Middle frontal gyrus (tissue), 1 donor: Measurements from ENCODE around the gene WNT5A.

Source experiments
- DNase-seq: peaks from one replicate; pipeline ENCODE4 v3.0.0-alpha.2; 2015; ENCODE audit warnings: low spot score; ENCODE audit errors: extremely low spot score

Gene WNT5A

GRCh38 chr3:55452886-55453285, 34.2 kb downstream of the WNT5A start:
- no peak for DNase-seq

- no peak for DNase-seq
These were observed 37.6 kb downstream of the WNT5A start for GRCh38 chr3:55449527-55449926.

GRCh38 chr3:55446850-55447249, 40.3 kb downstream of the WNT5A start:
- DNase-seq: no peak

- no peak for DNase-seq
These were observed 41.6 kb downstream of the WNT5A start for GRCh38 chr3:55445551-55445950.

GRCh38 chr3:55443346-55443745, 43.8 kb downstream of the WNT5A start:
- DNase-seq: no peak

GRCh38 chr3:55442861-55443260, 44.2 kb downstream of the WNT5A start:
- no peak for DNase-seq

GRCh38 chr3:55441499-55441898, 45.6 kb downstream of the WNT5A start:
- DNase-seq: no peak

- no peak for DNase-seq
These were observed 46.9 kb downstream of the WNT5A start for GRCh38 chr3:55440104-55440708.

- DNase-seq: no peak
These were observed 47.4 kb downstream of the WNT5A start for GRCh38 chr3:55439657-55440056.

GRCh38 chr3:55436644-55437043, 50.5 kb downstream of the WNT5A start:
- no peak for DNase-seq

GRCh38 chr3:55435491-55435890, 51.6 kb downstream of the WNT5A start:
- DNase-seq: no peak

- no peak for DNase-seq
These were observed 52.3 kb downstream of the WNT5A start for GRCh38 chr3:55434789-55435188.

GRCh38 chr3:55431041-55431440, 56.1 kb downstream of the WNT5A start:
- DNase-seq: no peak

GRCh38 chr3:55427739-55428138, 59.4 kb downstream of the WNT5A start:
- DNase-seq: no peak

- no peak for DNase-seq
These were observed 60.6 kb downstream of the WNT5A start for GRCh38 chr3:55426486-55426885.

- DNase-seq: no peak
These were observed 63.3 kb downstream of the WNT5A start for GRCh38 chr3:55423782-55424181.

GRCh38 chr3:55417211-55417610, 69.9 kb downstream of the WNT5A start:
- no peak for DNase-seq

- DNase-seq: no peak
These were observed 70.7 kb downstream of the WNT5A start for GRCh38 chr3:55416331-55416821.
